ENCODE results near the gene LEPR.

GRCh38 chr1:65442442-65442841 is 22.0 kb downstream of the LEPR start:
- TF ChIP-seq CTCF (IDR thresholded peaks at IDR 0.05) (no peak), POLR2AphosphoS5 (IDR thresholded peaks at IDR 0.05; ENCODE audit: low read depth, low read length) (no peak), REST (IDR thresholded peaks at IDR 0.05; ENCODE audit: insufficient read depth in 1 of 2, low read depth in 2 of 2, low read length in 1 of 2) (no peak), SIN3A (IDR thresholded peaks at IDR 0.05; ENCODE audit: borderline replicate concordance, insufficient read depth, low read depth, low read length) (no peak)
